Activated T-helper 2 cell treated with anti-CD3 and anti-CD28 coated beads, Interferon-gamma antibody, Interleukin-2, Interleukin-4, amounts not matched to agents 10 μg/mL and 5 μg/mL and 100 μg/mL, durations not matched to agents 14 hours and 24 hours and 36 hours (primary cell): ENCODE data around the gene BLVRB. TPM values are rescaled to one million over a fixed set of nuclear protein-coding genes. Genes with fewer than 3 reads are reported as not detected.
A peak's percentile ranks its signal among the peaks of the same experiment; 100 is the strongest.
"Not testable (repeated sequence)": the region's sequence is repeated elsewhere in the genome, so short reads cannot be mapped to it uniquely, and the experiment has no call there.

Source experiments
- DNase-seq: peaks from one replicate; pipeline ENCODE4 v3.0.0; 2021; ENCODE audit warnings: low spot score
- H3K27ac Mint-ChIP-seq: one replicate; pipeline ENCODE4 v1.8.0; 2021; ENCODE audit warnings: mixed read lengths
- H3K27me3 Mint-ChIP-seq: one replicate; pipeline ENCODE4 v1.8.0; 2021; ENCODE audit warnings: low read depth, mixed read lengths
- H3K36me3 Mint-ChIP-seq: one replicate; pipeline ENCODE4 v1.8.0; 2021; ENCODE audit warnings: low read depth, mixed read lengths
- H3K4me1 Mint-ChIP-seq: one replicate; pipeline ENCODE4 v1.8.0; 2021; ENCODE audit warnings: low read depth, mixed read lengths
- H3K4me3 Mint-ChIP-seq: one replicate; pipeline ENCODE4 v1.8.0; 2021; ENCODE audit warnings: low read depth, mild to moderate bottlenecking, moderate library complexity, mixed read lengths
- H3K9me3 Mint-ChIP-seq: one replicate; pipeline ENCODE4 v1.8.0; 2021; ENCODE audit warnings: mixed read lengths
- intact Hi-C: fragments of 100-400 bp; cut with micrococcal nuclease; formaldehyde crosslinking; loops from one replicate; pipeline ENCODE4 v1.15.1; 2023
- total RNA-seq: library from RNA; stranded (reverse); gene quantifications from 2 replicates; pipeline ENCODE4 v1.2.3, GENCODE V29; 2022

BLVRB gene
- total RNA-seq, 1 donor from 2014 or later, result 10.4 TPM

DNA sequence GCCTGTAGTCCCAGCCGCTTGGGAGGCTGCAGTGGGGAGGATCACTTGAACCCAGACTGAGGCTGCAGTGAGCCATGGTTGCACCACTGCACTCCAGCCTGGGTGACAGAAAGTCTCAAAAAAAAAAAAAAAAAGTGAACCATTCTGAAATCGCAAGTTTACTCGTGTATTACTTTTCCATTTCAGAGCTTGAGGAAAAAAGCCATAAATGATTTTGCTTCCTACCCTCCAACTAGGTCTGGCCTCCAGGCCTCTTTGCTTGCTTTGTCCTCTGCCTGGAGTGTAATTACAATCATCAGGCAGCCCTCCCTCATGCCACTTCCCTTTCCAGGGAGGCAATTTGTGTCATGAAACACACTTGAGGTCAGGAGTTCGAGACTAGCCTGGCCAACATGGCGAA is 8.5 kb downstream of the BLVRB start:
- H3K27ac Mint-ChIP-seq, result no peak overlapping the region
- intact Hi-C loops, result no loop called here
- H3K27me3 Mint-ChIP-seq, result no peaks in the 10 kb centered on the region
- H3K4me3 Mint-ChIP-seq, result no peak overlapping the region
- H3K36me3 Mint-ChIP-seq, result no peaks in the 10 kb centered on the region
- no peaks in the 10 kb centered on the region for H3K4me1 Mint-ChIP-seq
- DNase-seq, result no peak
- H3K9me3 Mint-ChIP-seq, result no peaks in the 10 kb centered on the region

DNA sequence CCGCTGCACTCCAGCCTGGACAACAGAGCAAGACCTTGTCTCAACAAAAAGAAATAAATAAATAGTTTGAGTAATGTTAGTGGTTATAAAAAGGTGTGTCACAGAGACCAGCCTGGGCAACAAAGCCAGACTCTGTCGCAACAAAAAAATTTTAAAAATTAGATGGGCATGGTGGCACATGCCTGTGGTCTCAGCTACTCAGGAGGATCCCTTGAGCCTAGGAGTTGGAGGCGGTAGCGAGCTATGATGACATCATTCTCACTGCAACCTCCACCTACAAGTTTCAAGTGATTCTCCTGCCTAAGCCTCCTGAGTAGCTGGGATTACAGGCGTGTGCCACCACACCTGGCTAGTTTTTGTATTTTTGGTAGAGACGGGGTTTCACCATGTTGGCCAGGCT is 11.6 kb downstream of the BLVRB start:
- intact Hi-C loops, H3K27ac Mint-ChIP-seq, H3K36me3 Mint-ChIP-seq, H3K9me3 Mint-ChIP-seq, H3K4me3 Mint-ChIP-seq, DNase-seq, H3K4me1 Mint-ChIP-seq, H3K27me3 Mint-ChIP-seq: not testable (repeated sequence)

DNA sequence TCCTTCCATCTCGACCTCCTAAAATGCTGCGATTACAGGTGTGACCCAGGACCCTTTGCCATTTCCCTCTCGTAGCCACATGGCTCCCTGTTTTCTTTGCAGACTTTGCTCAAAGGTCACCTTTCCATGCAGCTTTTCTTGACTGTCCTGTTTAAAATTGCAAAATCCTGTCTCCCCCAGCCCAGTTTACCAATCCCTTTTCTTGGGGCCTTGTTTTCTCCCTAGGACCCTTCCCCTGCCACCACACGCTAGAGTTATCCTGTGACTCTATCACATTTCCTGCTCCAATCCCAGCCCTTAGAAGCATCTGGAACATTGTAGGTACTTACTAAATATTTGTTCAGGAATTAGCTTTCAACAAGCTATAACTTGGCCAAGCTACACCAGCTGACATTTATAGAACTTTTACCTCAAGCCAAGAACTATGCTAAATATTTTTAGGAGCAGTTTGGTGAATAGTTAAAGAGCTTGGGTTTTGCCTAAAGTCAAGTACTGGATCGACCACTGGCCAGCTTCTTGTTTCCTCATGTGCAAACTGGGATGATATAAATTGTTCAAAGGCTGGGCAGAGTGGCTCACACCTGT is 12.3 kb downstream of the BLVRB start:
- DNase-seq, result no peak
- intact Hi-C loops, result no loop called here
- no peaks in the 10 kb centered on the region for H3K9me3 Mint-ChIP-seq

GRCh38 chr19:40452016-40452415 is 13.5 kb downstream of the BLVRB start:
- intact Hi-C loops, result no loop called here
- H3K9me3 Mint-ChIP-seq, result no peaks in the 10 kb centered on the region
- no peak overlapping the region for H3K27ac Mint-ChIP-seq
- DNase-seq, result no peak
- no peaks in the 10 kb centered on the region for H3K27me3 Mint-ChIP-seq
- no peaks in the 10 kb centered on the region for H3K4me1 Mint-ChIP-seq
- H3K4me3 Mint-ChIP-seq, result no peak overlapping the region
- H3K36me3 Mint-ChIP-seq, result no peaks in the 10 kb centered on the region

More for the DNA sequence above, 12.3 kb downstream of the BLVRB start:
- H3K4me3 Mint-ChIP-seq, result no peak overlapping the region
- H3K36me3 Mint-ChIP-seq, result no peaks in the 10 kb centered on the region
- H3K27ac Mint-ChIP-seq, result no peak overlapping the region
- no peaks in the 10 kb centered on the region for H3K27me3 Mint-ChIP-seq
- no peaks in the 10 kb centered on the region for H3K4me1 Mint-ChIP-seq

- Mint-ChIP-seq H3K27ac (no peak overlapping the region), H3K36me3 (no peaks in the 10 kb centered on the region), H3K27me3 (no peaks in the 10 kb centered on the region), H3K4me1 (peaks cover under 1% of the 10 kb centered on the region), H3K4me3 (no peak overlapping the region), H3K9me3 (no peaks in the 10 kb centered on the region)
- no peak for DNase-seq
- intact Hi-C loops, result no loop called here
Measured at GRCh38 chr19:40450664-40451063, 14.9 kb downstream of the BLVRB start.

GRCh38 chr19:40449506-40449905 is 16.0 kb downstream of the BLVRB start:
- Mint-ChIP-seq H3K27me3 (no peaks in the 10 kb centered on the region), H3K4me3 (no peak overlapping the region)
- intact Hi-C loops, result loop anchor here (10.0 kb wide), 1 partner anchor 305 kb away; the partner anchor contains the start of genes ACTMAP and SNRPA

DNA sequence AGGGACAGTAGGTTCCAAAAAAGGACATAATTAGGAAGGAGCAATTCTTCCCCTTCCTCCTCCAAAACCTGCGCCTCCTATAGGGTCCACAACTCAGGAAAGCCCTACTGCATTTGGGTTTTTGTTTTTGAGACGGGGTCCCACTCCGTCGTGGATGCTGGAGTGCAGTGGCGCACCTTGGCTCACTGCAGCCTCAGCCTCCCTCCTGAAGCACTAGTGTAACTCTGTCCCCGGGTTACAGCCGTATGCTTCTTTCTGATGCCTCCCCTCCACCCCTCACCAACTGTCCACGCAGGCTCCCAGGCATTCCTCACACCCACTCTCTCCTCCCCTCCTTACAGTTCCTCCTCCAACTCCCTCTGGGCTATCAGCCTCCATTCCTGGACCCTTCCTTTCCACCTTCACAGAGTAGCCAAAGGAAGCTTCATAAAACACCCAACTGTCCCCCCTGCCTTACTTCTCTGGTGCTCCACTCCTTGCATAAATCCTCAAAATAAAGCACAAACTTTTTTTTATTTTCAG is 19.2 kb downstream of the BLVRB start:
- H3K4me1 Mint-ChIP-seq, result peaks cover 14% of the 10 kb centered on the region
- peak overlapping the region; percentile 20 for H3K4me3 Mint-ChIP-seq
- intact Hi-C loops, result loop anchor here (10.0 kb wide), 1 partner anchor 308 kb away; the partner anchor contains the start of genes ACTMAP and SNRPA
- DNase-seq, result no peak
- H3K27ac Mint-ChIP-seq, result no peak overlapping the region
- no peaks in the 10 kb centered on the region for H3K27me3 Mint-ChIP-seq
- no peaks in the 10 kb centered on the region for H3K9me3 Mint-ChIP-seq
- H3K36me3 Mint-ChIP-seq, result no peaks in the 10 kb centered on the region

More at GRCh38 chr19:40449506-40449905, 16.0 kb downstream of the BLVRB start:
- Mint-ChIP-seq H3K4me1 (peaks cover 7% of the 10 kb centered on the region), H3K27ac (no peak overlapping the region), H3K9me3 (no peaks in the 10 kb centered on the region), H3K36me3 (no peaks in the 10 kb centered on the region)
- no peak for DNase-seq

- Mint-ChIP-seq H3K9me3 (no peaks in the 10 kb centered on the region), H3K4me1 (peaks cover 14% of the 10 kb centered on the region), H3K4me3 (peak overlapping the region; percentile 99), H3K27ac (no peak overlapping the region), H3K27me3 (no peaks in the 10 kb centered on the region), H3K36me3 (peaks cover 5% of the 10 kb centered on the region)
- DNase-seq, result no peak
- intact Hi-C loops, result loop anchor here (2.0 to 10.0 kb wide), 2 partner anchors 169 to 309 kb away; partner anchors contain the start of genes ACTMAP and SNRPA
Measured at GRCh38 chr19:40445780-40446262, 19.7 kb downstream of the BLVRB start.

DNA sequence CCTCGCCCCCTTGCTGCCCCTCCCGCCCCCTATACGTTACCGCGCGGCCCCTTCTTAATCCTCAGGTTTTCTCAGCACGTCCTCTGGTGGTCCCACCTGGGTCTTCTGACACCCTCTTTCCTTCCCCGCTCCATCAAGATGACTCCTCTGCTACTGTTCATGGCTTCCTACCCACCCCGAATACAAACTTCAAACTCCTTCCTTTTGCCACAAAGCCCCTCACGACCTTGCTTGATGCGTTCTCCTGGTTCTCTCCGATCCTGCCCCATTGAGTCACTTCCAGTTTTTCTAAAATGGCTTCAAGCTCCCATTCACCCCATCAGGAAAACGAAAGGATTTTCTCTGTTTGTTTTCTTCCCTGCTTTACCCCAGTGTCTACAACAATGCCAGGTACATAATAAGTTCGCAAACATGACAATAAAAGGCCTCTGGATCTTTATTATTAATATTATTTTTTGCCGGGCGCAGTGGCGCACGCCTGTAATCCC is 20.7 kb downstream of the BLVRB start:
- H3K9me3 Mint-ChIP-seq, result no peaks in the 10 kb centered on the region
- intact Hi-C loops, result loop anchor here (2.0 to 10.0 kb wide), 2 partner anchors 170 to 310 kb away; partner anchors contain the start of genes ACTMAP and SNRPA
- peak overlapping the region; percentile 86 for H3K27ac Mint-ChIP-seq

GRCh38 chr19:40444000-40444824 is 21.3 kb downstream of the BLVRB start, which contains the start of gene SERTAD3:
SERTAD3 (minus strand) TSS chr19:40444335; CDS start chr19:40442080, 2,255 bp downstream.
- no peaks in the 10 kb centered on the region for H3K9me3 Mint-ChIP-seq
- H3K27me3 Mint-ChIP-seq, result no peaks in the 10 kb centered on the region
- H3K27ac Mint-ChIP-seq, result peak within 1 kb of the TSS; percentile 97
- DNase-seq, result peak; percentile 96
- H3K36me3 Mint-ChIP-seq, result peaks cover 5% of the 10 kb centered on the region
- H3K4me1 Mint-ChIP-seq, result peaks cover 14% of the 10 kb centered on the region
- H3K4me3 Mint-ChIP-seq, result peak within 1 kb of the TSS; percentile 99
- intact Hi-C loops, result loop anchor here (1.0 to 10.0 kb wide), 7 partner anchors 10 to 311 kb away; partner anchors contain the start of genes ACTMAP, AKT2, BLVRB and SERTAD1

More for the DNA sequence above, 20.7 kb downstream of the BLVRB start:
- H3K36me3 Mint-ChIP-seq, result peaks cover 5% of the 10 kb centered on the region
- peaks cover 14% of the 10 kb centered on the region for H3K4me1 Mint-ChIP-seq
- peak overlapping the region; percentile 99 for H3K4me3 Mint-ChIP-seq
- DNase-seq, result no peak
- H3K27me3 Mint-ChIP-seq, result no peaks in the 10 kb centered on the region

DNA sequence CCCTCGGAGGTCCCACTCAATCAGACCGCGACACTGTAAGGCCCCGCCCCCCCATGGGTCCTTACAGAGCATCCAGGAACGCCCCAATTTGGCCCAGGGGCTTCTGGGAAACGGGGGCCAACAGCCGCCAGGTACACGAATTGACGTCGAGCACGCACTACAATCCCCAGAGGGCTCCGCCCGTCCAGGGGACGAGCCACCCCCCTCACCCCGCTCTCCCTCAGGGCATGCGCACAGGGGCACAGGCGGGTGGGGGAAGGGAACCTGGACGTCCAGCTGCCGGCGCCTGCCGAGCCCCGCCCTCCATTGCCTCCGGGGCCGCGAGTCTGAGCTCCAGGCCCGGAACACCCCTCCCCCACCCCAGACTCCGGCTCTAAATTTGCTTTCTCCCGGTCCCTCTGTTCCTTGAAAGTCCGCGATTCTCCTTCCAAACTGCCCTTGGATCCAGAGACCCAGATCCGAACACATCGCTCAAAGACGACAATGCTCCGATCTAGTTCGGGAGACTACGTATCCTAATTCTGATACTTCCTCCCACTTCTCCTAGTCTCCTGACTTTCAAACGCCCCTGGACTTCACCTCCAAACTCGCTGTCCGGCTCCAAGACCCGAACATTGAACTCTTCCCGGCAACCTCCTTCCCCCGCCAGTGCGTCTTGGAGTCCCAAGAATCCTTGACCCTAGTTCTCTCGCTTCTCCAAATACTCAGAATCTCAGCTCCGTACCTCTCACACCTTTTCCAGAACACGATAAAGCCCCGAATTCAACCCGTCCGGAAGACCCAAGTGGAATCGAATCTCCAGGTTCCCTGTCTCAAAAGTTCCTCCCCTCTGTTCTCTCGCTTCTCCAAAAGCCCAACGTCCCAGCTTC is 22.2 kb downstream of the BLVRB start:
- no peaks in the 10 kb centered on the region for H3K27me3 Mint-ChIP-seq

More for the DNA sequence above, 22.2 kb downstream of the BLVRB start:
- peak overlapping the region; percentile 97 for H3K27ac Mint-ChIP-seq
- H3K9me3 Mint-ChIP-seq, result no peaks in the 10 kb centered on the region
- peaks cover 5% of the 10 kb centered on the region for H3K36me3 Mint-ChIP-seq
- peak; percentile 99 for DNase-seq
- intact Hi-C loops, result loop anchor here (1.0 to 10.0 kb wide), 6 partner anchors 9 to 311 kb away; partner anchors contain the start of genes ACTMAP, AKT2, BLVRB and SERTAD1
- peak overlapping the region; percentile 99 for H3K4me3 Mint-ChIP-seq
- H3K4me1 Mint-ChIP-seq, result peaks cover 14% of the 10 kb centered on the region
